ENCODE data around the gene ETS2. TPM values are rescaled to one million over a fixed set of nuclear protein-coding genes. Genes with fewer than 3 reads are reported as not detected.
A peak's percentile ranks its signal among the peaks of the same experiment; 100 is the strongest.

The ETS2 gene
- total and polyA plus RNA-seq, 2 of the 8 experiments (the other 6 are each of a cell fraction or from before 2014, with no cell fraction given) = 11.0 to 45.1 TPM

DNA sequence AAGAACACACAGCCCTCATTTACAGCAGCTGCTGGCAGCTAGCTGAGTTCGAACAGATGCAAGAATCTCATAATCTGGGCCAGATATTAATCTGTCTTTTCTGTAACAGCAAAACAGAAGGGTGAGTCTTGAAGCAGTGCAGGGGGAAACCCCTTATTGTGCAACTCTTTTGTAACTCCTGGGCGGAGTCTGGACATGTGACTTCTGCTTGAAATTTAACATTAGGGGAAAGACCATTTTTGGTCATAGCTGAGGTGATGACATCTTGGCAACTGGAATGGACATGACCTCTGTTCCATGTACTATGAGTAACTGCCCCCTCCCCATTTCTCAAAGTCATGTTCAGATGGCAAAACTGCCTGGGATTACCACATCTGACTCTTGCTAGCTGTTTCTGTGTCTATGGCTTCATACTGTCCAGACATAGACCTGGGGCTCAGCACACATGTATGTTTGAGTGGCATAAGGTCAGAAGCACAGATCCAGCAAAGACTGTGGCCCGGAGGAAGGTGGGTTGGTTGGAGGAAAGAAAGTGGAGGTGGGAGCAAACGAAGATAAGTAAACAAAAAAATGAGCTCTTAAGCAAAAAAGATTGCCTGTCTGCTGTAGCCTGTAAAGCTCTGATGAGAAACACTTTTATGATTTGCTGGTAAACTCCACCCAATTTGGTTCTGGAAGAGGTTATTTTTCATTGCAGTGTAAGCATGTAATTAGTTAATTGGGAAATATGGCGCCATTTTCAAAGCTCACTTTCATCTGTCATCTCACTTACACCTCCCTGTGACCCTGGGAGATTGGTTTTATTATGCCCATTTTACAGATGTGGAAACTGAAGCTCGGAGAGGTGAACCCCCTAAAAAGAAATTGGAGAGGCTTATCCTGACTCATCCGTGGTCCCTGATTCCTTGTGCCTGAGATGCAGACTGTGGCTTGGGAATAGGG, 26.1 kb downstream of the ETS2 start:
- FAIRE-seq = no peak
- H3K4me2 ChIP-seq (ENCODE audit: insufficient read depth in 1 of 2, low read depth in 2 of 2, low read length in 2 of 2) = no peak overlapping the region
- H2BK15ac ChIP-seq (ENCODE audit: low read length) = peak overlapping the region; percentile 66; the same call in 1 of the 2 replicates
- TF ChIP-seq CEBPB (IDR thresholded peaks at IDR 0.05; ENCODE audit: low read depth, low read length) = peak; percentile 82
- no peak for TF ChIP-seq NRF1 (IDR thresholded peaks at IDR 0.05; ENCODE audit: low read depth, low read length)
- H3K23ac ChIP-seq (ENCODE audit: insufficient read length) = no peak overlapping the region
- no peak overlapping the region for H3K14ac ChIP-seq (ENCODE audit: insufficient read length)
- no peak overlapping the region for H3K56ac ChIP-seq (replicated peaks; ENCODE audit: insufficient read length, low read depth, low read length)
- no peak for DNase-seq (ENCODE audit: low read depth in 1 of 2, low spot score in 2 of 2)
- H2BK12ac ChIP-seq (ENCODE audit: low read depth, low read length) = no peak overlapping the region
- no peak overlapping the region for H3K27ac ChIP-seq (ENCODE audit: low read depth, low read length)
- no peak overlapping the region for H2BK20ac ChIP-seq (ENCODE audit: low read length)
- no peaks in the 10 kb centered on the region; a peak in 1 of 4 replicates for H3K9me3 ChIP-seq (ENCODE audit: insufficient read depth in 2 of 2, low read depth in 1 of 2, low read length in 1 of 2)
- H3K23me2 ChIP-seq (ENCODE audit: low read depth, low read length) = no peaks in the 10 kb centered on the region
- H2AFZ ChIP-seq (ENCODE audit: low read length) = no peak overlapping the region; the same call in 1 of the 2 replicates
- H4K8ac ChIP-seq (ENCODE audit: extremely low read depth, insufficient read depth, low read length) = no peak overlapping the region
- no peak overlapping the region for H2AK5ac ChIP-seq (ENCODE audit: low read depth, low read length)
- no peaks in the 10 kb centered on the region for H3K27me3 ChIP-seq (replicated peaks in 1 of 4; ENCODE audit: control insufficient read depth in 3 of 4, extremely low read depth in 1 of 4, insufficient read depth in 3 of 4, low read length in 3 of 4)
- H3K36me3 ChIP-seq (ENCODE audit: control insufficient read depth in 2 of 4, insufficient read depth in 4 of 4, low read length in 3 of 4) = no peaks in the 10 kb centered on the region
- 89% methylated on average over 7 of the region's 7 CpGs; no CpG with 5 or more reads in 1 of the 2 experiments for WGBS, 2 experiments (ENCODE audit: extremely low coverage in 1 of 2, insufficient coverage in 1 of 2, insufficient read length in 1 of 2, insufficient replicate concordance in 2 of 2, low coverage in 1 of 2, low lambda C conversion rate in 2 of 2, missing lambda C conversion rate in 1 of 2)
- POLR2A ChIA-PET (ENCODE audit: partially characterized antibody) = interaction anchor here (1.1 to 1.5 kb wide), 2 partner anchors 24 to 197 kb away, joined by 3 to 4 read pairs; no protein-coding TSS in a partner anchor
- no peak overlapping the region for H2BK120ac ChIP-seq (replicated peaks; ENCODE audit: low read depth, low read length)
- H4K91ac ChIP-seq (replicated peaks; ENCODE audit: insufficient read length, low read length) = no peak overlapping the region
- no peaks in the 10 kb centered on the region for H4K20me1 ChIP-seq (replicated peaks in 1 of 2; ENCODE audit: control insufficient read depth in 1 of 2, insufficient read depth in 2 of 2, low read length in 2 of 2)
- no peak overlapping the region for H2BK5ac ChIP-seq (ENCODE audit: low read depth, low read length)
- H3K9ac ChIP-seq (replicated peaks in 1 of 4; ENCODE audit: extremely low read depth in 1 of 4, low read depth in 3 of 4, low read length in 3 of 4) = no peak overlapping the region
- H3K18ac ChIP-seq (ENCODE audit: extremely low read depth, low read length) = no peak overlapping the region
- CTCF ChIA-PET (ENCODE audit: partially characterized antibody) = interaction anchor here (0.8 to 1.2 kb wide), 7 partner anchors 9 to 101 kb away, joined by 3 to 5 read pairs (median 4); no protein-coding TSS in a partner anchor
- H4K5ac ChIP-seq (ENCODE audit: insufficient read length, low read depth, low read length) = no peak overlapping the region
- peak overlapping the region; percentile 40 for H3K4ac ChIP-seq (replicated peaks; ENCODE audit: insufficient read length, low read depth, low read length)
- no peaks in the 10 kb centered on the region for H3K79me1 ChIP-seq (ENCODE audit: low read depth, low read length)
- H3K79me2 ChIP-seq (ENCODE audit: control insufficient read depth in 1 of 2, insufficient read depth in 2 of 2, low read length in 2 of 2) = no peaks in the 10 kb centered on the region
- H3K4me1 ChIP-seq (replicated peaks in 1 of 4; ENCODE audit: control insufficient read depth in 3 of 4, insufficient read depth in 4 of 4, low read length in 3 of 4) = no peaks in the 10 kb centered on the region
- no peak overlapping the region for H3K4me3 ChIP-seq (ENCODE audit: extremely low read depth in 1 of 4, insufficient read depth in 2 of 4, low read depth in 3 of 4, low read length in 4 of 4)
